Karpas-422 (cell line): ENCODE measurements around the gene DLGAP1. TPM values are rescaled to one million over a fixed set of nuclear protein-coding genes. Genes with fewer than 3 reads are reported as not detected.

Experiments used
- DNase-seq: peaks from one replicate; pipeline ENCODE4 v3.0.0-alpha.2; 2015
- H2AFZ ChIP-seq: fragments of 200-600 bp; sonication (generic); 2 replicates; pipeline ENCODE4 v1.6.1; 2014; ENCODE audit warnings: antibody characterized with exemption, low read length, mixed read lengths
- H3K27ac ChIP-seq: fragments of 200-600 bp; sonication (generic); 2 replicates; pipeline ENCODE4 v1.5.1; 2014; ENCODE audit warnings: mild to moderate bottlenecking, low read length, moderate library complexity
- H3K27me3 ChIP-seq: fragments of 200-600 bp; sonication (generic); 2 replicates; pipeline ENCODE4 v1.6.1; 2014; ENCODE audit warnings: low read length, mixed read lengths
- H3K36me3 ChIP-seq: fragments of 200-600 bp; sonication (generic); 2 replicates; pipeline ENCODE4 v1.6.1; 2014; ENCODE audit warnings: low read length, mixed read lengths; ENCODE audit not compliant: insufficient read depth
- H3K4me1 ChIP-seq: fragments of 200-600 bp; sonication (generic); 2 replicates; pipeline ENCODE4 v1.6.1; 2014; ENCODE audit warnings: mild to moderate bottlenecking, low read length, mixed read lengths
- H3K4me2 ChIP-seq: fragments of 200-600 bp; sonication (generic); 2 replicates; pipeline ENCODE4 v1.6.1; 2014; ENCODE audit warnings: low read length, low read depth, mild to moderate bottlenecking; ENCODE audit not compliant: poor library complexity, severe bottlenecking
- H3K4me3 ChIP-seq: fragments of 200-600 bp; sonication (generic); 2 replicates; pipeline ENCODE4 v1.5.1; 2014; ENCODE audit warnings: mild to moderate bottlenecking, antibody characterized with exemption, low read length, mixed read lengths
- H3K79me2 ChIP-seq: fragments of 200-600 bp; sonication (generic); 2 replicates; pipeline ENCODE4 v1.6.1; 2014; ENCODE audit warnings: mild to moderate bottlenecking, low read length, mixed read lengths
- H3K9ac ChIP-seq: fragments of 200-600 bp; sonication (generic); 2 replicates; pipeline ENCODE4 v1.6.0; 2014; ENCODE audit warnings: low read length
- H3K9me2 ChIP-seq: fragments of 200-600 bp; sonication (generic), shearing (Covaris generic); replicated peaks from 2 replicates; pipeline ENCODE4 v1.6.0; 2014; ENCODE audit warnings: mild to moderate bottlenecking, low read length, moderate library complexity; ENCODE audit not compliant: insufficient read depth
- H3K9me3 ChIP-seq: fragments of 300-700, 200-600 bp; sonication (generic); 2 replicates; pipeline ENCODE4 v1.6.1; 2014; ENCODE audit warnings: low read length, mixed read lengths
- H4K20me1 ChIP-seq: fragments of 200-600 bp; sonication (generic); 2 replicates; pipeline ENCODE4 v1.6.1; 2014; ENCODE audit warnings: mild to moderate bottlenecking, antibody characterized with exemption, low read length, low read depth; ENCODE audit not compliant: insufficient read depth
- total RNA-seq: library from RNA; depleted of rRNA; stranded (reverse); fragments of >200 nt; shearing (Covaris generic); gene quantifications from 2 replicates; pipeline ENCODE4 v1.2.3, GENCODE V29; 2014; ENCODE audit warnings: low replicate concordance

The DLGAP1 gene
- total RNA-seq, 1 experiment from 2014 or later: 8.8 TPM

- Histone ChIP-seq H3K9me2 (no peaks in the 10 kb centered on the region), H3K27ac (no peak overlapping the region), H3K4me1 (no peaks in the 10 kb centered on the region), H3K9ac (no peak overlapping the region), H3K27me3 (no peaks in the 10 kb centered on the region), H3K79me2 (no peaks in the 10 kb centered on the region), H2AFZ (no peak overlapping the region), H3K9me3 (no peaks in the 10 kb centered on the region), H3K36me3 (no peaks in the 10 kb centered on the region), H3K4me2 (no peak overlapping the region), H4K20me1 (no peaks in the 10 kb centered on the region), H3K4me3 (no peak overlapping the region)
- DNase-seq: no peak
Measured at GRCh38 chr18:4230450-4231168, 224.5 kb downstream of the DLGAP1 start.

DNA sequence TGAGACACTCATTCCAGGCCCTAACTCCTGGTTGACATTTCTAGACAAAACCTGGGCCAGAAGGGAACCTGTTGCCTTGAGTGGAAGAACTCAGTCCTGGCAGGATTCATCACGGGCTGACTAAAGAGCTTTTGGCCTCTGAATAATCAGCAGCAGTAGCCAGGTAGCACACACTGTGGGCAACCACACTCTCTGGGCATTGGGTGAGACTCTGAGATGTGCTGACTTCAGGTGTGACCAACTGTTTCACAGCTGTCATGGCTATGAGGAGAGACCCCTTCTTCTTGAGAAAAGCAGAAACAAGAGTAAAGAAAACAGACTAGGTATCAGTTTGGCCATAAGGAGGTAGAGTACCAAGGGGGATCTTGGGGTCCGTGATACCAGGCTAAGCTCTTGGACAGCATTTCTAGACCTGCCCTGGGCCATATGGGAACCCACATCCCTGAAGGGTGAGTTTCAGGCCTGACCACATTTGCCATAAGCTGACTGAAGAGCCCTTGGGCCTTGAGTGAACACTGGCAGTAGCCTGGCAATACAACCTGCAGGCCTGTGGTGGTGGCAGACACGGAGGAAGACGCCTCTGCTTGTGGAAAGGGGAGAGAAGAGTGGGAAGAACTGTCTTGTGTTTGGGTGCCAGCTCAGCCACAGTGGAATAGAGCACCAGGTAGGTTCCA lies 230.9 kb downstream of the DLGAP1 start:
- no peak overlapping the region for H3K27ac ChIP-seq
- no peak overlapping the region for H3K4me2 ChIP-seq
- no peaks in the 10 kb centered on the region for H4K20me1 ChIP-seq

GRCh38 chr18:4211111-4211837 lies 243.8 kb downstream of the DLGAP1 start:
- H3K36me3 ChIP-seq: no peaks in the 10 kb centered on the region
- H2AFZ ChIP-seq: no peak overlapping the region
- no peaks in the 10 kb centered on the region for H3K9me3 ChIP-seq
- DNase-seq: no peak
- no peak overlapping the region for H3K27ac ChIP-seq
- H3K4me3 ChIP-seq: no peak overlapping the region
- no peaks in the 10 kb centered on the region for H3K27me3 ChIP-seq
- H3K9me2 ChIP-seq: no peaks in the 10 kb centered on the region
- no peaks in the 10 kb centered on the region for H3K4me1 ChIP-seq
- no peaks in the 10 kb centered on the region for H4K20me1 ChIP-seq
- H3K79me2 ChIP-seq: no peaks in the 10 kb centered on the region
- H3K4me2 ChIP-seq: no peak overlapping the region
- no peak overlapping the region for H3K9ac ChIP-seq

More for the DNA sequence above, 230.9 kb downstream of the DLGAP1 start:
- no peak for DNase-seq
- Histone ChIP-seq H3K9me2 (no peaks in the 10 kb centered on the region), H3K36me3 (no peaks in the 10 kb centered on the region), H3K9me3 (no peaks in the 10 kb centered on the region), H3K4me3 (no peak overlapping the region), H3K79me2 (no peaks in the 10 kb centered on the region), H2AFZ (no peak overlapping the region), H3K4me1 (no peaks in the 10 kb centered on the region), H3K27me3 (peaks cover 2% of the 10 kb centered on the region; the same call in 1 of the 2 replicates), H3K9ac (no peak overlapping the region)

- Histone ChIP-seq H3K27me3 (no peaks in the 10 kb centered on the region), H3K9me2 (no peaks in the 10 kb centered on the region), H3K27ac (no peak overlapping the region), H3K4me3 (no peak overlapping the region), H2AFZ (no peak overlapping the region), H3K4me1 (no peaks in the 10 kb centered on the region), H3K4me2 (no peak overlapping the region), H3K36me3 (no peaks in the 10 kb centered on the region), H3K9me3 (no peaks in the 10 kb centered on the region), H4K20me1 (no peaks in the 10 kb centered on the region), H3K9ac (no peak overlapping the region), H3K79me2 (no peaks in the 10 kb centered on the region)
- no peak for DNase-seq
Measured at GRCh38 chr18:4208366-4208765, 246.7 kb downstream of the DLGAP1 start.

DNA sequence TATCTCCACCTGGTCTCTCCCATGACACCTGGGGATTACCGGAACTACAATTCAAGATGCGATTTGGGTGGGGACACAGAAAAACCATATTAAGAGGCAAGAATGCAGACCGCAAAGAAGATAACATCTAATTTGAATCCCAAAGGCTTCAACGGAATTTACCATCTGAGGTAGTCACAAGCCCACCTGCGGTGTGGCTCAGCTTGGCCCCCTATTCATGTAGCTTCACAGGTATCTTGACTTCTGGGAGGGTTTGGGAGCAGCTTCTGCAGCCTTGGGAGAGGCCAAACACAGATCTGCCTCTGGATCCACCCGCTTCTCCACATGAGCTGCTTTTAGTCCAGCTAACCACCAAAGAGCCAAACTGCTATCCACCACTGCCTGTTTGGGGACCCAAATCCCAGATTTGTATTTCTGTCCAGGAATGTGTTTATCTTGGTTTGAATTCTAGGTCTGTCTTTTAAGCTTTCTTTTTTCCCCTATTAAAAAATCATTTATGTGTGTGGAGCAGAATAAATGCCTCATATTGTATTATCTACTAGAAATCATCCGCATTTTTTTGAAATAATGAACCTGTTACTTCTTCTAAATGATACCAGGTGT lies 247.6 kb downstream of the DLGAP1 start:
- H3K36me3 ChIP-seq: no peaks in the 10 kb centered on the region

GRCh38 chr18:4204438-4204720 lies 250.7 kb downstream of the DLGAP1 start:
- no peaks in the 10 kb centered on the region for H3K4me1 ChIP-seq
- no peaks in the 10 kb centered on the region for H3K9me2 ChIP-seq
- no peak overlapping the region for H3K4me2 ChIP-seq
- H3K4me3 ChIP-seq: no peak overlapping the region
- no peak overlapping the region for H3K27ac ChIP-seq
- H3K27me3 ChIP-seq: no peaks in the 10 kb centered on the region
- no peaks in the 10 kb centered on the region for H3K79me2 ChIP-seq
- no peaks in the 10 kb centered on the region for H4K20me1 ChIP-seq
- no peak overlapping the region for H2AFZ ChIP-seq
- no peaks in the 10 kb centered on the region for H3K9me3 ChIP-seq
- no peak for DNase-seq
- no peaks in the 10 kb centered on the region for H3K36me3 ChIP-seq
- no peak overlapping the region for H3K9ac ChIP-seq

More for the DNA sequence above, 247.6 kb downstream of the DLGAP1 start:
- no peak overlapping the region for H3K4me3 ChIP-seq
- H3K9me3 ChIP-seq: no peaks in the 10 kb centered on the region
- no peak overlapping the region for H3K27ac ChIP-seq
- DNase-seq: no peak
- H3K4me2 ChIP-seq: no peak overlapping the region
- H3K4me1 ChIP-seq: no peaks in the 10 kb centered on the region
- H3K27me3 ChIP-seq: no peaks in the 10 kb centered on the region
- H4K20me1 ChIP-seq: no peaks in the 10 kb centered on the region
- H2AFZ ChIP-seq: no peak overlapping the region
- no peaks in the 10 kb centered on the region for H3K79me2 ChIP-seq
- H3K9me2 ChIP-seq: no peaks in the 10 kb centered on the region
- no peak overlapping the region for H3K9ac ChIP-seq

DNA sequence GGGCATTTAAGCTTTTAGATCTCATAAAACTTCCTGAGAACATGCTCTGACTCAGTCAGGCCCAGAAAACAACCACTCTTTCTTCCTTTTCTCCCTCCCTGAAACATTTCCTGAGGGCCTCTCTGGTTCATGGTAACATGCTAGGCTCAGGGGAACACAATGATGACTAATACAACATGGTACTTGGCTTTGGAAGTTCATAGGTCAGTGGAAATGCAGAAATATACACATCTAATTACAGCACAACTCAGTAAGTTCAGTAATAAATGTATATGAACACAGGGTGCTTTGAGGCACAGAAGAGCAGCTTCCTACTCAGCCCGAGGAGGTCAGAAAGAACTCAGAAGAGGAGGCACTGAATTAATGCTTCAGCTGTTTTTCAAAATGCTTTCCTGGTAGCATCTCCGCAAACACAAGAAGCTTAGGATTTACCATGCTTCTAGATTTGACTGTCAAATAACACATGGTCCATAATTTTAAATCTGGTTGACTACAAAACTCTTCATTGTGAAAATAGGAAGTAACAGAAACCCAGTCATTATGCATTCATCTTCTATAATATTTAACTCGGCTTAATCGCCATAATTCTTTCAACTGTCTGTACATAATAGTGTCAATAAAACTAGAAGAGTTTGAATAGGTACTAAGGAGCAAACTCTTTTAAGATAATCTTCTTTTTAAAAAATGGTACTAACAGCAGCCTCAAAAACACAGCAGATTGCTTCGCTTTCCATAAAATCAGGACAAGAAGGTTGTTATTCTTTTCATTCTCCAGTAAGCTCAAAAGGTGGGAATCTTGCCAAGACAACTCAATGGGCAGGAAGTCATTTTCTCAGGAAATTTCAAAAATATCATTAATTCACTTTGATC lies 251.3 kb downstream of the DLGAP1 start:
- Histone ChIP-seq H2AFZ (no peak overlapping the region), H3K4me2 (no peak overlapping the region), H3K79me2 (no peaks in the 10 kb centered on the region), H4K20me1 (no peaks in the 10 kb centered on the region), H3K9me3 (no peaks in the 10 kb centered on the region), H3K9me2 (no peaks in the 10 kb centered on the region), H3K4me3 (no peak overlapping the region), H3K36me3 (no peaks in the 10 kb centered on the region), H3K27me3 (no peaks in the 10 kb centered on the region), H3K4me1 (no peaks in the 10 kb centered on the region), H3K9ac (no peak overlapping the region), H3K27ac (no peak overlapping the region)
- no peak for DNase-seq
